IPS-15b (cell line): ENCODE results near the gene CAV3.

Experiments
- H3K27me3 ChIP-seq: one replicate; pipeline ENCODE4 v1.6.1; 2013; ENCODE audit warnings: low read length; ENCODE audit not compliant: control insufficient read depth, insufficient read depth
- H3K36me3 ChIP-seq: one replicate; pipeline ENCODE4 v1.6.1; 2013; ENCODE audit warnings: low read length; ENCODE audit not compliant: control insufficient read depth, insufficient read depth
- H3K4me1 ChIP-seq: one replicate; pipeline ENCODE4 v1.6.1; 2013; ENCODE audit warnings: mild to moderate bottlenecking, low read length; ENCODE audit not compliant: control insufficient read depth, insufficient read depth
- H3K4me3 ChIP-seq: one replicate; pipeline ENCODE4 v1.5.1; 2013; ENCODE audit warnings: low read depth, low read length
- H3K9ac ChIP-seq: one replicate; pipeline ENCODE4 v1.6.1; 2013; ENCODE audit warnings: low read depth, mild to moderate bottlenecking, low read length
- H3K9me3 ChIP-seq: one replicate; pipeline ENCODE4 v1.6.1; 2013; ENCODE audit warnings: mild to moderate bottlenecking, low read length; ENCODE audit not compliant: control insufficient read depth, insufficient read depth

Gene CAV3

DNA sequence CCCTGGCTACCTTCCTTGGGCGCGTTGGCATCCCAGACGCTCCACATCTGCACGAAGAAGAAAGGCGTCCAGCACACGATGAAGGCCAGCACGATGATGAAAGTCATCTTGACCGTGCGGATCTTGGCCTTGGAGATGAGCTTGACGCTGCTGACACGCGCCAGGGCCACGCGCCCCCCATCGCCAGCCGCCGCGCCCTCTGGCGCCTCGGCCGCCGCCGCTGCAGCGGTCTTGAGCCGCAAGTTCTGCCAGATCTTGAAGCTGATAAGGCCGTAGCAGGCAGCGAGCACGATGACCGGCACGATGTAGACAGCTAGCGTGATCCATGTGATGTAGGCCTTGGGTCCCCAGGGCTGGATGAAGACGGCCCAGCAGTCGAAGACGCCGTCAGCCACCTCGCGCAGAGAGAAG, 33.7 kb downstream of the CAV3 start:
- H3K4me3 ChIP-seq = peak overlapping the region; percentile 57
- H3K9me3 ChIP-seq = no peaks in the 10 kb centered on the region
- H3K27me3 ChIP-seq = peaks cover 60% of the 10 kb centered on the region
- no peak overlapping the region for H3K9ac ChIP-seq
- H3K36me3 ChIP-seq = no peaks in the 10 kb centered on the region
- H3K4me1 ChIP-seq = peaks cover 11% of the 10 kb centered on the region

DNA sequence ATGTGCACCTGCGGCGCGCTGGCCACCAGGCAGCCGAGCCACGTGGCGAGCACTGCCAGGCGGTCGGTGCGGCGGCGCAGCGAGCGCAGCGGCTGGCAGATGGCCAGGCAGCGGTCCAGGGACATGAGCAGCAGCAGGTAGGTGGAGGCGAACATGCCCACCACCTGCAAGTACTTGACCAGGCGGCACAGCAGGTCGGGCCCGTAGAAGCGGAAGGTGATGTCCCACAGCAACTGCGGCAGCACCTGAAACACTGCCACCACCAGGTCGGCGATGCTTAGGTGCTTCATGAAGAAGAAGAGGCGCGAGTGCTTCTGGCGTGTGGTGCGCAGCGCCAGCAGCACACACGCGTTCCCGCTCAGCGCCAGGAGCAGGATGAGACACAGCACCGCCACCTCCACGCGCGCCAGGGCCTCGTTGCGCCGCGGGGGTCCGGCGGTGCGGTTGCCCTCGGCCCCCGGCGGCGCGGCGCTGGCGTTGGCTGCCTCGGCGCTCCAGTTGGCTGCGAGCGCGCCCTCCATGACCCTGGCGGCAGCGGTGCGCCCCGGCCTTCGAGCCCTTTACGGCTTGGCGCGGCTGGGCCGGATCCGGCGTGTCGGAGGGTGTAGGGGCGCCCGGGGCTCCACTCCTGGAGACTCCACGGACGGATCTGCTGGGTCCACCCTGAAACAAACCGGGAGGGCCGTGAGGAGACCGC, 34.2 kb downstream of the CAV3 start:
- H3K4me3 ChIP-seq = peak overlapping the region; percentile 57
- peaks cover 11% of the 10 kb centered on the region for H3K4me1 ChIP-seq
- peaks cover 60% of the 10 kb centered on the region for H3K27me3 ChIP-seq
- H3K9ac ChIP-seq = no peak overlapping the region
- H3K36me3 ChIP-seq = no peaks in the 10 kb centered on the region
- no peaks in the 10 kb centered on the region for H3K9me3 ChIP-seq

DNA sequence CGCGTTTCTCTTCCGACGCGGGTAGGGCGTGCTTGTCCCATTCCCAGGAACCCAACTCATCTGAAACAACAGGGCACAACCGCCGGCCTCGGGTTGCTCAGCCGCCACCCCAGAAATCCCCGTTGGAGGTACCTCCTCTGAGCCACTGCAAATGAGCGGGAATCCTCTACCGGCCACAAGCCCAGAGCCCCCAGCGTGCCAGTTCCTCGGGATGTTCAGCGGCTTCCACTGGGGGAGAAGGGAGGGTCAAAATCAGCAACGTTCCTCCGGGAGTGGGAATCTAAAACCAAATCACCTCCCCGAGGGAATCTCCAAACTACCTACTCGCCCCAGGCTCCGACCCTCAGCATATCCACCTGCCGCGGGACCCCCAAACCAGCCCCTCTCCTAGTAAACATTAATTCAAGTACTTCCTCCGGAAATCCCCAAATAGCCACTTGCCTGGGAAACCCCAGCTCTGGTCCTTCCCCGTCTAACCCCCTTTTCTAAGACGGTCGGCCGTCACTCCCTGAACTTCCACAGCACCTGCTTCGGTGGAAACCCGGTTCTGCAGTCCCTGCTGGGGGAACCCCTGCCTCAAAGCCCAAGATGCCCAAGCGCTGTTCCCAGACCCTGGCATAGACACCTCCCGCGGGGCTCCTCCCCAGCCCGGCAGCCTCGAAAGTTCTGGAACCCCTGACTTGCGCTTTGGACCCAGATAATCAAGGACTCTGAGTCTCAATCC, 34.9 kb downstream of the CAV3 start:
- Histone ChIP-seq H3K9me3 (no peaks in the 10 kb centered on the region), H3K27me3 (peaks cover 60% of the 10 kb centered on the region), H3K4me3 (peak overlapping the region; percentile 57), H3K36me3 (no peaks in the 10 kb centered on the region), H3K9ac (no peak overlapping the region), H3K4me1 (peaks cover 11% of the 10 kb centered on the region)

DNA sequence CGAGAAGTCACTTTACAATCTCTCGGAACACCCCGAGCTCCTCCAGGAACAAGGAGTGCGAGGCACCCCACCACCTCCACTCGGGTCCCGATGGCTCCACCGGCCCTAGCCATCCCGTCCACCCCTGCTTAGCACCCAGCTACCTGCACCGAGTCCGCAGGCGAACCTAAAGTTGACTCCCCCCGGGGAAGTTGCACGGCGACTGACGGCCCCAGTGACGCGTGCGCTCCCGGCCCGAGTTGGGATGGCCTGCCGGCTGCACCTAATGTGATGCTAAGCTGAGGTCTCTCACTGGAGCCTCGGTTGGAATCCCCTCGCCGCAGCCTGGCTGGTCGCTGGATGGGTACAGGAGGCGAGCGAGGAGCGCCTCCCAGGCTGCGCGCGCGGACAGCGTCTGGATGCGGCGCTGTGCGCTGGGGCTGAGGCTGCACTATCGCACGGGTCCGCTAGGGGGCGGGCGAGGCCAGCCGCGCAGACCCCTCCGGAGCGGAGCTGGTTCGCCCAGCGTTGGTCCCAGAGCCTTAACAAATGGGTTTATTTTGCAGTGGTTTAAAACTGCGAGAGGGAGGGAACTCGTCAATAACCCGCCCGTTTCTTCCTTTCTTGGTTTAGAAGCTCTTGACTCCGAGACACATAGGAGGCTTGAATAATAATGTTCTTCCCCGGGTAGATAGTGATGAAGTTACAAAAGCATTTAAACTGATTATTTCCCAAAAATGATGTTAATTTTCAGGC, 35.7 kb downstream of the CAV3 start, which contains the start of gene OXTR:
OXTR (minus strand) TSS at position 526 of the 735 bp plus-strand sequence. CDS start 1,426 bp downstream, outside the sequence.
- Histone ChIP-seq H3K4me3 (peak within 1 kb of the TSS; percentile 57), H3K36me3 (no peaks in the 10 kb centered on the region), H3K4me1 (peaks cover 11% of the 10 kb centered on the region), H3K9me3 (no peaks in the 10 kb centered on the region), H3K27me3 (peaks cover 58% of the 10 kb centered on the region), H3K9ac (no peak within 1 kb of the TSS)

DNA sequence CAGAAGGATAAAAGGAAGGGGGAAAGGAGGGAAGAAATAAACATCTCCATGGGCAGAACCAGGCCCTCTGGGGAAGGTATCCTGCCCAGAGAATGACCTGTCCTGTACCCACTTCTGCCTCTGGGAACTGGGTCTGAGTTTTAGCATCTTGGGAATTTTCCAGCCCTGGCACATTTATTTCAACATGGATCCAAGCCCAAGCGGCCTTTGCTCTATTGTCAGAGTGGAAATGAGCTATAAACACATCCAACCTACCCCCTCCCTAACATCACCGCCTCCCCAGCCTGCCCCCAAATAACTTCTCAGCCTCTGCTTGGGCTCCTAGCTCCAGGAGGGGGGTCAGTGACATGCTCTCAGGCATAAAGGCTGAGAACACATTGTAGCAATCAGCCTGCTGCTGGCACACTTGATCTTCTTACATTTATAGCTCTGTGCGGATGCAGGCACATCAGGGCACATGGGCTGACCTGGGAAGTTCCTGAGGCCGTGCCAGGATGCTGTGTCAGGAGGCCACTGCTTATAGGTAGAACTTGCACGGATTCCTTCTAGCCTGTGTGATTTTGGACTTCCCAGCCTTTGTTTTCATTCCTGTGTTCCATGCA, 40.4 kb downstream of the CAV3 start:
- Histone ChIP-seq H3K27me3 (peaks cover 15% of the 10 kb centered on the region), H3K9me3 (no peaks in the 10 kb centered on the region), H3K4me1 (peaks cover 11% of the 10 kb centered on the region), H3K9ac (no peak overlapping the region), H3K36me3 (no peaks in the 10 kb centered on the region), H3K4me3 (no peak overlapping the region)

DNA sequence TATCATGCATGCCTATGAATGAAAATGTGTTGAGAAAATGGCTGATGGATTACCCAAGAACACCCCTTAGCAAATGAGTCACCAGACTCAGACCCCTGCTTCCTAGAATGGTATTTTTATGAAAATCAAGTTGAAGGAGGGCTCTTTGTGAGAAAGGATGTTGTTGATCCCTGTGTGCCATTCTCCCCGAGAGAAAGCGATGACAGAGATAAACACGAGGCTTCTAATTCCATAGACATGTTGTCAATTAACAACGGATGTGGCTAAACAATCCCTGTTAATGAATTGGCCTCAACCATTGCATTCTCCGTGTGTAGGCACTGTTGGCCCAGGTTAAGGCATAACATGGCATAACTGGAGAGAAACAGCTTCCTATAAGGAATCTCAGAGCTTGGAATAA, 41.6 kb downstream of the CAV3 start:
- H3K9ac ChIP-seq = no peak overlapping the region
- H3K4me3 ChIP-seq = no peak overlapping the region
- H3K36me3 ChIP-seq = no peaks in the 10 kb centered on the region
- H3K27me3 ChIP-seq = peaks cover 6% of the 10 kb centered on the region
- H3K4me1 ChIP-seq = peaks cover 9% of the 10 kb centered on the region
- H3K9me3 ChIP-seq = no peaks in the 10 kb centered on the region

DNA sequence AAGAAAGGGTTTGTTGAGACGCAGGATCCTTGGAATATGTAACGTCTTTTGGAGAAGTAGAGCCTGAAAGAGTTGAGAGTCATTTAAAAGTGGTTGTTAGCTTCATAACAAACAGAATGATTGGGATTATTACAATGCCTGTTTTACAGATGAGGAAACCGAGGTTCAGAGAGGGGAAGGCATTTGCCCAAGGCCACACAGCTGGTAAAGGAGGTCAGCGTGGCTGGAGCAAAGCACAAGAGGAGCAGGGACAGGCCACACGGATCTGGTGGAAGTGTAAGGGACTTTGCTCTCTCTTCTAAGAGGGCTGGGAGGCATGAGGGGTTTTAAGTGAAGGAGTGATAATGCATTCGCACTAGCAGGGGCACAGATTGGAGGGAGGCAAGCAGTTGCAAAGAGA, 42.0 kb downstream of the CAV3 start:
- H3K9me3 ChIP-seq = no peaks in the 10 kb centered on the region
- H3K36me3 ChIP-seq = no peaks in the 10 kb centered on the region
- H3K9ac ChIP-seq = no peak overlapping the region
- no peak overlapping the region for H3K4me3 ChIP-seq
- peaks cover 9% of the 10 kb centered on the region for H3K4me1 ChIP-seq
- H3K27me3 ChIP-seq = peaks cover 3% of the 10 kb centered on the region

DNA sequence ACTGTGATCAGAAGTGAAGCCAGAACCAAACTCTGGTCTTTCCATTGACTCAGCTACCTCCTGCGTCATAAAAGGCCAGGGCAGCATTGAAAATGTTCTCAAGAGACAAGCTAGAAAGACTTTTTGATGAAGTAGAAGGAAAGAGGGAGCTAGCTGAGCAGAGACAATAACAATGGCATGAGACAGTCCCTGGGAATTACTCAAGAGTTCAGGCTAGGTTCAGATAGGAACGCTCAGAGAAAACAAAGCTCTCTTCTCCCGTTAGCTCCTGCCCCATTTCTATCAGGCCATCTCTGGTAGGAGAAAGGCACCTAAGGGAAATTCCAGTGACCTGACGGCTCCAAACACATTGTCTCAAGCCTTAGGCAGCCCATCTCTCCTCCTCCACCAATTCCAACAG, 42.8 kb downstream of the CAV3 start:
- peaks cover 3% of the 10 kb centered on the region for H3K27me3 ChIP-seq
- no peaks in the 10 kb centered on the region for H3K36me3 ChIP-seq
- H3K4me3 ChIP-seq = no peak overlapping the region
- H3K4me1 ChIP-seq = peaks cover under 1% of the 10 kb centered on the region
- H3K9ac ChIP-seq = no peak overlapping the region
- no peaks in the 10 kb centered on the region for H3K9me3 ChIP-seq

DNA sequence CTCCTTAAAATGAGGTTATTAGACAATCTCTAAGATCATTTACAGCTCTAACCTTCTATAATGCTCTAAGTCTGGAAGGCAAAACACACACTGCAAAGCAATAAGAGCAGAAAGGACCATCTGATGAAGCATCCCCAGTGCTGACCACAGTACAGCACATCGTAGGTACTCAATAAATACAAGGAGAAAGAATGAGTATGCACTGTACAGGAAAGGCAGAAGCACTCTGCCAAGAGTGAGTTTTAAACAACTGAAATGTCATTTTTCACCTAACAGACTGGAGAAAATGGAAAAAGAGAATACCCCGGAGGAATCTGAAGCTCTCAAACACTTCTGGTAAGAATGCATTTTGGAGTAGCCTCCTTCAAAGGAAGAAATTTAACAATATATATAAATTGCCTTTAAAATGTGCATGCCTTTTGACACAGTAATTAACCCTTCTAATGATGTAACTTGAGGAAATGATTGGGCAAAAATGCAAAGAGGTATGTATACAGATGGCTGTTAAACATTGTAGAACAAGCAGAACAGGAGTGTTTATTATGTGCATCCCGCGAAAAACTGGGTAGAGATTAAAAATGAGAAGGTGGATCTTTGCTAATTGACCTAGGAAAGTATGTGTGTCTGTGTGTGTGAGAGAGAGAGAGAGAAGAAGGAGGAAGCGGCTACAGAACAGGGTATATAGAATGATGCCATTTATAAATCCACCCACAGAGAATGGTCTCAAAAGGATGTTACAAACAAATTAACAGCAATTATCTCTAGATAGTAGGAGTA, 43.8 kb downstream of the CAV3 start:
- no peaks in the 10 kb centered on the region for H3K27me3 ChIP-seq
- H3K4me1 ChIP-seq = no peaks in the 10 kb centered on the region
- H3K4me3 ChIP-seq = no peak overlapping the region
- no peaks in the 10 kb centered on the region for H3K36me3 ChIP-seq
- H3K9ac ChIP-seq = no peak overlapping the region
- no peaks in the 10 kb centered on the region for H3K9me3 ChIP-seq

DNA sequence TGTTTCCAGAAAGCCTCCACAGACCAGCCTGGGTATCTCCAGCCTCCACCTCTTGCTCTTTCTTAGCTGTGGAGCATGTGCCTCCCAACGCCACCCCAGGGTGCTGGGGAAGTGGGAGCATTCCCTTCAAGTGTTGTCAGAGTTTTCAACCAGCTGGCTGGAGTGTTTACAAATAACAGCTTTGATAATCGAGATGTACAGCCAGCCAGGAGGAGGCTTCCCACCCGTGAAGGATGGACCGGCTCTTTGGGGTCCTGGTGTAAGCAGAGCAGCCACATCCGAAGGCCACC, 44.3 kb downstream of the CAV3 start:
- no peaks in the 10 kb centered on the region for H3K36me3 ChIP-seq
- no peaks in the 10 kb centered on the region for H3K27me3 ChIP-seq
- H3K9me3 ChIP-seq = no peaks in the 10 kb centered on the region
- no peaks in the 10 kb centered on the region for H3K4me1 ChIP-seq
- H3K4me3 ChIP-seq = no peak overlapping the region
- no peak overlapping the region for H3K9ac ChIP-seq

DNA sequence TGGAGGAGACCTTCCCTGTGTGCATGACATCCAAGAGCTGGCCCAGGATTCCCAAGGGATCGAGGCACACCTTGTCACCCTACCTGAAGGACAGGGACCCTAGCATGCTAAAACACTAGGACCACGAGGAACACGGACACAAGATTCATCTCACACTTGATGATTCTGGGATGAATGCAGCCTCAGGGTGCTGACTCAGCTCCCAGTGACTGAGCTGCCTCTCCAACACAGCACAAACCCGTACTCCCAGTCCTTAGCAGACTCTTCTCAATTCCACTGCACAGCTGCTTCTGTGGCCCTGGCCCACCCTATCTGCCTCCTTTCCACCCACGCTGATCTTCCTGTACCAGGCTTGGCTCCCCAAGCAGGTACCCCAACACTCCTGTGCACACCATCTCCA, 44.9 kb downstream of the CAV3 start:
- H3K36me3 ChIP-seq = no peaks in the 10 kb centered on the region
- H3K4me3 ChIP-seq = no peak overlapping the region
- no peak overlapping the region for H3K9ac ChIP-seq
- H3K4me1 ChIP-seq = no peaks in the 10 kb centered on the region
- H3K27me3 ChIP-seq = no peaks in the 10 kb centered on the region
- no peaks in the 10 kb centered on the region for H3K9me3 ChIP-seq
